ENCODE data around the gene SAMD8. TPM values are rescaled to one million over a fixed set of nuclear protein-coding genes. Genes with fewer than 3 reads are reported as not detected.

Gene SAMD8
- total and polyA plus RNA-seq, 10 of the 15 experiments (the other 5 are each of a cell fraction or from before 2014, with no cell fraction given), result 2.8 to 26.0 (median 9.3) TPM

DNA sequence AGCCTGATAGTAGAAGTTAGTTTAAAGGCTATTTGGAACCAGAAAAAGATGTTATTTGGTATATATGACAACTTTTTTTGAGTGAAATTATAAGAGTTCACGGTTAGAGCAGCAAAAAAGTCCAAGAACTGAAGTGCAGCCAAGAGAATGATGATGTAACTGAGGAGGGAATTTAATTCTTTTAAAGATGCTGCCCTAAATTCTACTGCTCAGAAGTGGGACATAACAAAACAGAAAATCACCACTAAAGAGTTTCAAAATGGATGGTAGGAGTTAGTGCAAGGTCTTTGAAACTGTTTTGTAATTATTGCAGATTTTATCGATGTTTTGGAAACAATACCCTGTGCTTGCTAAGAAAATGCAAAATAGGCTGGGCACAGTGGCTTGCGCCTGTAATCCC is 6.5 kb downstream of the SAMD8 start:
- Histone ChIP-seq H3K9ac (ENCODE audit: control insufficient read depth, insufficient read depth, low read length) (no peak overlapping the region), H3K9me3 (replicated peaks; ENCODE audit: control insufficient read depth, insufficient read depth, low read length) (no peaks in the 10 kb centered on the region), H3K4me2 (ENCODE audit: control insufficient read depth, insufficient read depth) (no peak overlapping the region), H3K4me3 (no peak overlapping the region), H3K79me2 (ENCODE audit: control insufficient read depth, insufficient read depth, low read length) (peaks cover 81% of the 10 kb centered on the region), H3K27ac (ENCODE audit: control insufficient read depth, insufficient read depth) (no peak overlapping the region), H3K4me1 (ENCODE audit: control insufficient read depth, insufficient read depth, low read length) (no peaks in the 10 kb centered on the region), H3K27me3 (replicated peaks in 1 of 2; ENCODE audit: control insufficient read depth in 2 of 2, insufficient read depth in 2 of 2, low read length in 1 of 2) (no peaks in the 10 kb centered on the region), H2AFZ (ENCODE audit: control insufficient read depth, low read depth, low read length) (no peak overlapping the region), H3K36me3 (ENCODE audit: control insufficient read depth in 2 of 2, insufficient read depth in 2 of 2, low read length in 1 of 2) (peaks cover 0 to 5% of the 10 kb centered on the region in 2 experiments; a peak in 1 of 4 replicates), H4K20me1 (ENCODE audit: control insufficient read depth, insufficient read depth) (no peaks in the 10 kb centered on the region)
- ChIA-PET CTCF (interaction anchor here (0.6 kb wide), 1 partner anchor 1232 kb away, joined by 4 read pairs; no protein-coding TSS in a partner anchor), POLR2A (no interaction called here), RAD21 (ENCODE audit: unreplicated experiment) (no interaction called here), SMC1A (ENCODE audit: uncharacterized antibody, unreplicated experiment) (interaction anchor here (1.2 to 1.6 kb wide), 3 partner anchors 14 to 118 kb away, joined by 3 to 7 read pairs (median 4); partner anchors contain the start of gene COMTD1)
- BruUV-seq (replicated peaks), result TSS peak; percentile 28
- in situ Hi-C loops (cut with MboI), result no loop called here
- FAIRE-seq, result no peak
- TF ChIP-seq ZNF687 (IDR thresholded peaks at IDR 0.05), result no peak
- no peak for TF ChIP-seq MTA2 (IDR thresholded peaks at IDR 0.05; ENCODE audit: low read depth)
- no peak for TF ChIP-seq MYB (IDR thresholded peaks at IDR 0.05; ENCODE audit: borderline replicate concordance, low read depth, low read length)
- TF ChIP-seq ZNF622 (IDR thresholded peaks at IDR 0.05), result no peak
- no peak for TF ChIP-seq RAD21 (IDR thresholded peaks at IDR 0.05; ENCODE audit: insufficient read depth, low read depth, low read length)
- TF ChIP-seq, protein P1, sequence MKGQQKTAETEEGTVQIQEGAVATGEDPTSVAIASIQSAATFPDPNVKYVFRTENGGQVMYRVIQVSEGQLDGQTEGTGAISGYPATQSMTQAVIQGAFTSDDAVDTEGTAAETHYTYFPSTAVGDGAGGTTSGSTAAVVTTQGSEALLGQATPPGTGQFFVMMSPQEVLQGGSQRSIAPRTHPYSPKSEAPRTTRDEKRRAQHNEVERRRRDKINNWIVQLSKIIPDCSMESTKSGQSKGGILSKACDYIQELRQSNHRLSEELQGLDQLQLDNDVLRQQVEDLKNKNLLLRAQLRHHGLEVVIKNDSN (IDR thresholded peaks at IDR 0.05; ENCODE audit: borderline replicate concordance, extremely low read length, insufficient read depth, low read depth, low read length), result no peak
- no peak for TF ChIP-seq WRNIP1 (IDR thresholded peaks at IDR 0.05; ENCODE audit: borderline replicate concordance, low read depth, low read length)
- no peak for TF ChIP-seq NFYB (IDR thresholded peaks at IDR 0.05; ENCODE audit: insufficient read depth, low read depth, low read length)
- TF ChIP-seq TAF1 (IDR thresholded peaks at IDR 0.05; ENCODE audit: borderline replicate concordance, low read depth, low read length), result no peak
- no peak for TF ChIP-seq KAT2A (conservative IDR thresholded peaks at IDR 0.05; ENCODE audit: control insufficient read depth, low read depth, low read length)
- no peak for DNase-seq (ENCODE audit: low read depth, low spot score)
- peak; percentile 32; the same call in 2 of the 3 replicates for ATAC-seq
- intact Hi-C loops (cut with micrococcal nuclease; ENCODE audit: unreplicated experiment), result no loop called here
- 70% methylated on average over 3 of the region's 3 CpGs for WGBS (ENCODE audit: insufficient coverage, insufficient replicate concordance, low lambda C conversion rate, missing lambda C conversion rate)

Data from GM12878 (cell line).